Keratinocyte (primary cell): ENCODE results near the gene ASL.

Experiments used
- CTCF ChIP-seq, 3 experiments: IDR thresholded peaks in 1 of 3; conservative IDR thresholded peaks in 1 of 3; optimal IDR thresholded peaks in 1 of 3; 2 replicates in 2 of 3; 3 replicates in 1 of 3; pipeline versions ENCODE3 to v1.5.1; 2011; ENCODE audit warnings: low read length in 3 of 3, mild to moderate bottlenecking in 3 of 3, moderate library complexity in 2 of 3, control low read depth in 1 of 3, inconsistent platforms in 1 of 3; ENCODE audit not compliant: insufficient read depth in 2 of 3; ENCODE audit errors: extremely low read depth in 1 of 3
- EZH2 ChIP-seq: IDR thresholded peaks from one replicate; pipeline ENCODE4 v1.6.1; 2012; ENCODE audit warnings: inconsistent platforms, mild to moderate bottlenecking, low read length, moderate library complexity

- TF ChIP-seq CTCF (optimal IDR thresholded peaks at IDR 0.05 in 1 of 3, IDR thresholded peaks at IDR 0.05 in 1 of 3, conservative IDR thresholded peaks at IDR 0.05 in 1 of 3; ENCODE audit: extremely low read depth in 1 of 3, insufficient read depth in 2 of 3, low read length in 3 of 3) (no peak), EZH2 (no peak)
Observed at GRCh38 chr7:66110856-66111255, 35.2 kb downstream of the ASL start.
